Astrocyte of the cerebellum (primary cell): Measurements from ENCODE around the gene PTPN4.

Source experiments
- DNase-seq: peaks from one replicate; pipeline ENCODE4 v3.0.0-alpha.2; 2011; ENCODE audit warnings: low read depth
- H3K4me3 ChIP-seq: 2 replicates; pipeline ENCODE4 v1.5.1; 2011; ENCODE audit warnings: mild to moderate bottlenecking, low read depth, low read length, moderate library complexity
- CTCF ChIP-seq: IDR thresholded peaks from 2 replicates; pipeline ENCODE4 v1.5.1; 2012; ENCODE audit warnings: low read length, low read depth, moderate library complexity, mild to moderate bottlenecking; ENCODE audit errors: missing control alignments
- in situ Hi-C: cut with HindIII; loops from 2 replicates; pipeline ENCODE4 v1.10.0; 2017; ENCODE audit warnings: low sequenced_read_pairs

PTPN4 gene

GRCh38 chr2:119864318-119864717 is 104.6 kb downstream of the PTPN4 start:
- DNase-seq = no peak
- no peak for TF ChIP-seq CTCF
- no peak overlapping the region for H3K4me3 ChIP-seq
- in situ Hi-C loops = no loop called here

- H3K4me3 ChIP-seq = no peak overlapping the region
- no peak for TF ChIP-seq CTCF
- in situ Hi-C loops = no loop called here
- no peak for DNase-seq
Measured at GRCh38 chr2:119871725-119872124, 112.0 kb downstream of the PTPN4 start.

GRCh38 chr2:119873350-119874315 is 113.9 kb downstream of the PTPN4 start:
- DNase-seq = no peak
- in situ Hi-C loops = no loop called here
- TF ChIP-seq CTCF = no peak
- no peak overlapping the region for H3K4me3 ChIP-seq

GRCh38 chr2:119879502-119879901 is 119.8 kb downstream of the PTPN4 start:
- in situ Hi-C loops = no loop called here
- no peak for DNase-seq
- no peak for TF ChIP-seq CTCF
- H3K4me3 ChIP-seq = no peak overlapping the region

- in situ Hi-C loops = no loop called here
- DNase-seq = peak; percentile 49
- TF ChIP-seq CTCF = no peak
- no peak overlapping the region for H3K4me3 ChIP-seq
Measured at GRCh38 chr2:119888680-119889079, 129.0 kb downstream of the PTPN4 start.

- no peak for DNase-seq
- H3K4me3 ChIP-seq = no peak overlapping the region
- in situ Hi-C loops = no loop called here
- no peak for TF ChIP-seq CTCF
Measured at GRCh38 chr2:119897736-119898395, 138.1 kb downstream of the PTPN4 start.
